Measurements from ENCODE around the gene ZNF57. TPM values are rescaled to one million over a fixed set of nuclear protein-coding genes. Genes with fewer than 3 reads are reported as not detected.
"Not testable (repeated sequence)": the region's sequence is repeated elsewhere in the genome, so short reads cannot be mapped to it uniquely, and the experiment has no call there.

The ZNF57 gene
- 5.0 TPM for total RNA-seq

GRCh38 chr19:2900296-2901252 lies at the start of gene ZNF57:
Gene ZNF57 (plus strand): TSS chr19:2900928. CDS start chr19:2901046, 118 bp downstream.
- peak; percentile 99 for DNase-seq

- no peak for DNase-seq
Measured at GRCh38 chr19:2852598-2852997, 48.1 kb upstream of the ZNF57 start.

GRCh38 chr19:2853015-2853606 lies 47.6 kb upstream of the ZNF57 start:
- DNase-seq, result no peak

GRCh38 chr19:2854849-2855248 lies 45.9 kb upstream of the ZNF57 start:
- no peak for DNase-seq

GRCh38 chr19:2856457-2857050 lies 44.2 kb upstream of the ZNF57 start:
- no peak for DNase-seq

- DNase-seq, result no peak
Measured at GRCh38 chr19:2858864-2859263, 41.9 kb upstream of the ZNF57 start.

GRCh38 chr19:2863816-2864215 lies 36.9 kb upstream of the ZNF57 start:
- DNase-seq, result no peak

- DNase-seq, result no peak
Measured at GRCh38 chr19:2865334-2866100, 35.2 kb upstream of the ZNF57 start.

- DNase-seq, result no peak
Measured at GRCh38 chr19:2866495-2867024, 34.2 kb upstream of the ZNF57 start.

- no peak for DNase-seq
Measured at GRCh38 chr19:2867025-2867991, 33.4 kb upstream of the ZNF57 start, which contains the start of gene ZNF556. Gene ZNF556 (plus strand): TSS chr19:2867335. CDS start chr19:2867422, 87 bp downstream.

- DNase-seq, result no peak
Measured at GRCh38 chr19:2869618-2870017, 31.1 kb upstream of the ZNF57 start.

GRCh38 chr19:2872175-2872574 lies 28.6 kb upstream of the ZNF57 start:
- not testable (repeated sequence) for DNase-seq

- DNase-seq, result no peak
Measured at GRCh38 chr19:2877398-2878331, 23.1 kb upstream of the ZNF57 start.

- no peak for DNase-seq
Measured at GRCh38 chr19:2883686-2884439, 16.9 kb upstream of the ZNF57 start.

- DNase-seq, result no peak
Measured at GRCh38 chr19:2885736-2886135, 15.0 kb upstream of the ZNF57 start.

GRCh38 chr19:2887391-2887914 lies 13.3 kb upstream of the ZNF57 start:
- DNase-seq, result no peak

- DNase-seq, result no peak
Measured at GRCh38 chr19:2888731-2889224, 11.9 kb upstream of the ZNF57 start.

- not testable (repeated sequence) for DNase-seq
Measured at GRCh38 chr19:2890531-2890930, 10.2 kb upstream of the ZNF57 start.
